Suprapubic skin (tissue), 3 donors: ENCODE results near the gene TENM3.

Source experiments
- CTCF ChIP-seq, 2 donors: fragments of 200-600 bp in 1 of 2; fragments of 450-650 bp in 1 of 2; sonication (generic) in 1 of 2; IDR thresholded peaks; one replicate each; pipeline ENCODE4 v1.5.1; 2016 to 2019; ENCODE audit warnings: antibody characterized with exemption in 2 of 2, mild to moderate bottlenecking in 1 of 2, moderate library complexity in 1 of 2
- EP300 ChIP-seq: sonication (generic); formaldehyde crosslinking; IDR thresholded peaks from one replicate; pipeline ENCODE4 v1.6.1; 2017; ENCODE audit warnings: antibody characterized with exemption
- POLR2A ChIP-seq, 2 donors: fragments of 450-650 bp; IDR thresholded peaks; one replicate each; pipeline ENCODE4 v1.6.1; 2017; ENCODE audit warnings: antibody characterized with exemption in 2 of 2, mild to moderate bottlenecking in 2 of 2, moderate library complexity in 2 of 2

- TF ChIP-seq POLR2A (IDR thresholded peaks at IDR 0.05) (no peak), CTCF (IDR thresholded peaks at IDR 0.05) (no peak), EP300 (no peak)
These were observed 357.7 kb downstream of the TENM3 start for GRCh38 chr4:182600856-182601255.
